Body of pancreas (tissue), 4 donors: ENCODE data around the gene WASF3. TPM values are rescaled to one million over a fixed set of nuclear protein-coding genes. Genes with fewer than 3 reads are reported as not detected.

ENCODE experiments used
- ATAC-seq: fragments of 150-250 bp; one replicate; pipeline ENCODE4 v1.9.1; 2016
- DNase-seq, 4 donors: peaks; one replicate each; pipeline ENCODE4 v3.0.0-alpha.2; 2019
- H3K27ac ChIP-seq, 4 donors: fragments of 200-600 bp; sonication (generic); 1 replicate in 3 of 4; 2 replicates in 1 of 4; pipeline versions ENCODE4 v1.5.1 to v1.6.1; 2016 to 2019; ENCODE audit warnings: mild to moderate bottlenecking in 1 of 4, mixed read lengths in 1 of 4, moderate library complexity in 1 of 4
- H3K27me3 ChIP-seq, 2 donors: fragments of 200-600 bp; sonication (generic); one replicate each; pipeline ENCODE4 v1.6.0; 2016; ENCODE audit warnings: mild to moderate bottlenecking in 1 of 2
- H3K36me3 ChIP-seq, 2 donors: fragments of 200-600 bp; sonication (generic); replicated peaks in 1 of 2; 2 replicates each; pipeline ENCODE4 v1.5.1; 2016; ENCODE audit warnings: low read depth in 2 of 2; ENCODE audit not compliant: insufficient read depth in 1 of 2
- H3K4me1 ChIP-seq: fragments of 200-600 bp; sonication (generic); one replicate; pipeline ENCODE4 v1.6.0; 2016
- H3K4me3 ChIP-seq, 2 donors: fragments of 200-600 bp; sonication (generic); 1 replicate in 1 of 2; 2 replicates in 1 of 2; pipeline ENCODE4 v1.5.1; 2016 to 2019
- H3K9me3 ChIP-seq, 3 donors: fragments of 200-600 bp; sonication (generic); 1 replicate in 2 of 3; 2 replicates in 1 of 3; pipeline ENCODE4 v1.5.1; 2016
- CTCF ChIP-seq, 7 experiments: fragments of 450-650 bp in 4 of 7; fragments of 200-600 bp in 3 of 7; sonication (generic) in 3 of 7; IDR thresholded peaks; one replicate each; pipeline ENCODE4 v1.5.1; 2016 to 2019; ENCODE audit warnings: antibody characterized with exemption in 7 of 7
- POLR2A ChIP-seq, 3 donors: fragments of 450-650 bp; IDR thresholded peaks; one replicate each; pipeline ENCODE4 v1.6.1; 2016; ENCODE audit warnings: antibody characterized with exemption in 3 of 3, mild to moderate bottlenecking in 2 of 3
- WGBS, 2 donors: methylation state at CpG; one replicate each; pipeline ENCODE4 v1.1.5; 2017; 5-methylcytosine and 5-hydroxymethylcytosine counted together
- intact Hi-C: fragments of 100-400 bp; cut with DNase I; formaldehyde crosslinking; loops from one replicate; pipeline ENCODE4 v1.15.1; 2023
- total RNA-seq, 2 donors: library from RNA; depleted of rRNA; stranded (reverse); fragments of >200 nt; gene quantifications; one replicate each; pipeline ENCODE4 v1.1.0, GENCODE V29; 2016

Gene WASF3
- 10 to 100 TPM in 1 of 2 donors, 1 to 10 TPM in 1; 6.0 to 13.2 TPM for total RNA-seq

- Histone ChIP-seq H3K36me3 (no peaks in the 10 kb centered on the region), H3K9me3 (no peaks in the 10 kb centered on the region), H3K4me1 (peaks cover 16% of the 10 kb centered on the region), H3K4me3 (peak within 1 kb of the TSS; percentile 54 to 85), H3K27ac (peak within 1 kb of the TSS; percentile 54 to 59 (median 56)), H3K27me3 (no peaks in the 10 kb centered on the region)
- ATAC-seq = peak; percentile 97
- TF ChIP-seq POLR2A (IDR thresholded peaks at IDR 0.05) = peak in 2 of 3 donors; percentile 7 to 11
- no peak for TF ChIP-seq CTCF (IDR thresholded peaks at IDR 0.05)
- DNase-seq = peak; percentile 95 to 96 (median 96)
- intact Hi-C loops = loop anchor here (10.0 kb wide), 1 partner anchor 373 kb away; no protein-coding TSS in a partner anchor
- 1% methylated on average over 66 of the region's 94 CpGs; no CpG with 5 or more reads in 1 of the 2 donors for WGBS, 2 donors
Observed at GRCh38 chr13:26557393-26558073, at the start of gene WASF3. Gene WASF3, plus strand, starts transcription at chr13:26557683. Its CDS starts 84,588 bp downstream, at chr13:26642271.

GRCh38 chr13:26508885-26509284 lies 48.6 kb upstream of the WASF3 start:
- peak; percentile 39 to 51 (median 46) for DNase-seq

GRCh38 chr13:26509491-26509890 lies 48.0 kb upstream of the WASF3 start:
- TF ChIP-seq POLR2A (IDR thresholded peaks at IDR 0.05) (no peak), CTCF (IDR thresholded peaks at IDR 0.05) (no peak)
- intact Hi-C loops = no loop called here

More at GRCh38 chr13:26508885-26509284, 48.6 kb upstream of the WASF3 start:
- Histone ChIP-seq H3K4me3 (no peak overlapping the region), H3K4me1 (no peaks in the 10 kb centered on the region), H3K36me3 (no peaks in the 10 kb centered on the region), H3K27me3 (no peaks in the 10 kb centered on the region), H3K27ac (no peak overlapping the region), H3K9me3 (no peaks in the 10 kb centered on the region)
- intact Hi-C loops = no loop called here
- ATAC-seq = peak; percentile 45
- WGBS, 2 donors = 88 to 93% methylated on average over 4 of the region's 4 CpGs
- TF ChIP-seq POLR2A (IDR thresholded peaks at IDR 0.05) = no peak
- TF ChIP-seq CTCF (IDR thresholded peaks at IDR 0.05) = no peak

GRCh38 chr13:26513931-26514330 lies 43.6 kb upstream of the WASF3 start:
- DNase-seq (no peak), ATAC-seq (no peak)
- Histone ChIP-seq H3K36me3 (no peaks in the 10 kb centered on the region), H3K27me3 (no peaks in the 10 kb centered on the region), H3K4me1 (no peaks in the 10 kb centered on the region), H3K27ac (no peak overlapping the region), H3K4me3 (no peak overlapping the region), H3K9me3 (no peaks in the 10 kb centered on the region)
- no peak for TF ChIP-seq CTCF (IDR thresholded peaks at IDR 0.05)
- no peak for TF ChIP-seq POLR2A (IDR thresholded peaks at IDR 0.05)
- intact Hi-C loops = no loop called here
- WGBS, 2 donors = 41 to 43% methylated on average over 6 of the region's 6 CpGs

More at GRCh38 chr13:26509491-26509890, 48.0 kb upstream of the WASF3 start:
- no peaks in the 10 kb centered on the region for H3K27me3 ChIP-seq
- ATAC-seq = no peak
- no peaks in the 10 kb centered on the region for H3K4me1 ChIP-seq
- no peaks in the 10 kb centered on the region for H3K9me3 ChIP-seq
- no peak for DNase-seq
- no peak overlapping the region for H3K27ac ChIP-seq
- no peak overlapping the region for H3K4me3 ChIP-seq
- no peaks in the 10 kb centered on the region for H3K36me3 ChIP-seq
- 84 to 85% methylated on average over 10 of the region's 10 CpGs for WGBS, 2 donors

GRCh38 chr13:26515721-26516120 lies 41.8 kb upstream of the WASF3 start:
- Histone ChIP-seq H3K36me3 (no peaks in the 10 kb centered on the region), H3K4me1 (no peaks in the 10 kb centered on the region), H3K27me3 (no peaks in the 10 kb centered on the region), H3K27ac (no peak overlapping the region), H3K9me3 (no peaks in the 10 kb centered on the region), H3K4me3 (no peak overlapping the region)
- TF ChIP-seq CTCF (IDR thresholded peaks at IDR 0.05) = no peak
- no peak for TF ChIP-seq POLR2A (IDR thresholded peaks at IDR 0.05)
- ATAC-seq = no peak
- WGBS, 2 donors = 60 to 71% methylated on average over 4 of the region's 4 CpGs
- no peak for DNase-seq
- intact Hi-C loops = no loop called here
